ENCODE data around the gene TKFC.

The TKFC gene

GRCh38 chr11:61361741-61362541, 28.9 kb downstream of the TKFC start, which contains the start of the genes CYB561A3 and TMEM138:
CYB561A3 (minus strand) TSS chr11:61361882; CDS start chr11:61356713, 5,169 bp downstream.
TMEM138 (plus strand) TSS chr11:61362374; CDS start chr11:61364391, 2,017 bp downstream.
- peak; percentile 68 for DNase-seq (ENCODE audit: low read depth, low spot score)
- peak within 1 kb of the TSS; percentile 69 for H3K4me3 ChIP-seq (ENCODE audit: low read depth, low read length)
- CTCF ChIA-PET, result interaction anchor here (0.8 to 27.5 kb wide), 9 partner anchors 9 to 74 kb away, joined by 3 to 352 read pairs (median 6); partner anchors contain the start of genes DDB1, TKFC and TMEM216
- TF ChIP-seq CTCF (IDR thresholded peaks at IDR 0.05; ENCODE audit: insufficient read depth, low read length, missing control alignments), result no peak
- POLR2A ChIA-PET, result interaction anchor here (0.8 to 3.2 kb wide), 17 partner anchors 9 to 274 kb away, joined by 3 to 33 read pairs (median 7); partner anchors contain the start of genes DDB1, TKFC and TMEM216

- POLR2A ChIA-PET, result interaction anchor here (0.8 to 3.2 kb wide), 16 partner anchors 9 to 273 kb away, joined by 3 to 33 read pairs (median 8); partner anchors contain the start of genes DDB1, TKFC and TMEM216
- H3K4me3 ChIP-seq (ENCODE audit: low read depth, low read length), result peak overlapping the region; percentile 69
- CTCF ChIA-PET, result interaction anchor here (0.8 to 27.5 kb wide), 7 partner anchors 14 to 73 kb away, joined by 4 to 352 read pairs (median 8); partner anchors contain the start of genes DDB1, TKFC and TMEM216
- DNase-seq (ENCODE audit: low read depth, low spot score), result no peak
- no peak for TF ChIP-seq CTCF (IDR thresholded peaks at IDR 0.05; ENCODE audit: insufficient read depth, low read length, missing control alignments)
These were observed 29.5 kb downstream of the TKFC start for GRCh38 chr11:61362542-61362875.

GRCh38 chr11:61364012-61364675, 31.1 kb downstream of the TKFC start:
- ChIA-PET POLR2A (no interaction called here), CTCF (interaction anchor here (0.7 to 27.5 kb wide), 6 partner anchors 11 to 191 kb away, joined by 3 to 352 read pairs (median 14); partner anchors contain the start of genes DDB1, TKFC and TMEM216)
- no peak for TF ChIP-seq CTCF (IDR thresholded peaks at IDR 0.05; ENCODE audit: insufficient read depth, low read length, missing control alignments)
- no peak for DNase-seq (ENCODE audit: low read depth, low spot score)
- H3K4me3 ChIP-seq (ENCODE audit: low read depth, low read length), result no peak overlapping the region

- CTCF ChIA-PET, result interaction anchor here (0.7 to 27.5 kb wide), 5 partner anchors 8 to 31 kb away, joined by 3 to 352 read pairs (median 5); partner anchors contain the start of genes DDB1 and TKFC
- no peak for TF ChIP-seq CTCF (IDR thresholded peaks at IDR 0.05; ENCODE audit: insufficient read depth, low read length, missing control alignments)
- no peak for DNase-seq (ENCODE audit: low read depth, low spot score)
- H3K4me3 ChIP-seq (ENCODE audit: low read depth, low read length), result no peak overlapping the region
- POLR2A ChIA-PET, result no interaction called here
These were observed 34.4 kb downstream of the TKFC start for GRCh38 chr11:61367406-61367805.

- no peak for DNase-seq (ENCODE audit: low read depth, low spot score)
- POLR2A ChIA-PET, result no interaction called here
- no peak overlapping the region for H3K4me3 ChIP-seq (ENCODE audit: low read depth, low read length)
- TF ChIP-seq CTCF (IDR thresholded peaks at IDR 0.05; ENCODE audit: insufficient read depth, low read length, missing control alignments), result no peak
- CTCF ChIA-PET, result interaction anchor here (1.7 to 27.5 kb wide), 3 partner anchors 15 to 67 kb away, joined by 3 to 352 read pairs (median 239); partner anchors contain the start of genes DDB1 and TKFC
These were observed 35.6 kb downstream of the TKFC start for GRCh38 chr11:61368646-61369045.
